HG03135 (cell line): ENCODE data around the gene RAB3GAP1.
"Not testable (repeated sequence)": the region's sequence is repeated elsewhere in the genome, so short reads cannot be mapped to it uniquely, and the experiment has no call there.

ENCODE experiments used
- ATAC-seq: cut with Tn5 transposase; IDR thresholded peaks from one replicate; pipeline ENCODE4 v1.9.1; 2021; ENCODE audit warnings: mild to moderate bottlenecking, moderate library complexity; ENCODE audit not compliant: unreplicated experiment

RAB3GAP1 gene

DNA sequence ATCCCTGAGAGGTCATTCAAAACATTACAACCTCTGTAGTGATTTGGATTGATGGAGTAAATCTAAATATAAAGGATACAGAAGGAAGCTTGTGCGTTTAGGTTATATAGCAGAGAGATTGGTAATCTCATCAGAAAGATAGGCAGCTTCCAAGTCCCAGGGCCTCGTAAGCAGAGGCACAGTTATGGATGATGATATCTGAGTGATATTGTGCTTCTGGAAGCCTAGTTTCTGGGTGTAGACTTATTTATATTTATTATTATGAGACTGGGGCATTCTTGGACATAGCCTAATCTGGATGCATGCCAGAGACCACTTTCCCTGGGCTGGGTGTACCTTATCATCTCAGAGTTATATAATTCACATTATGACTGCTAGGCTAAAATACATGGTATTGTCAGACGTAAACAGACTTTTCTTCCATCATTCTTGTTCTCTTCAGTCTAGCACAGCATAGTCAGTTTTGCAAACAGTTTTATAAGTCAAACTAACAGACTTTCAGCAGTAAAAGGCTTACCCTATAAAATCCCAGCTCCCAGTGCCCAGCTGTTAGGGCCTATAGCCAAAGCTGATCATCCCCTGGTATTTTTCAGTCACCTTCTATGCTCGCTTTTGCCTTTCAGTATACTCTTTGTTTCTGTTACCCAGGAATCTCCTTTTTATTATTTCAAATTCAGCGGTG is 47.9 kb downstream of the RAB3GAP1 start:
- no peak for ATAC-seq

- ATAC-seq: no peak
Observed at GRCh38 chr2:135103843-135104242, 51.8 kb downstream of the RAB3GAP1 start.

- not testable (repeated sequence) for ATAC-seq
Observed at GRCh38 chr2:135105513-135106316, 53.6 kb downstream of the RAB3GAP1 start.

DNA sequence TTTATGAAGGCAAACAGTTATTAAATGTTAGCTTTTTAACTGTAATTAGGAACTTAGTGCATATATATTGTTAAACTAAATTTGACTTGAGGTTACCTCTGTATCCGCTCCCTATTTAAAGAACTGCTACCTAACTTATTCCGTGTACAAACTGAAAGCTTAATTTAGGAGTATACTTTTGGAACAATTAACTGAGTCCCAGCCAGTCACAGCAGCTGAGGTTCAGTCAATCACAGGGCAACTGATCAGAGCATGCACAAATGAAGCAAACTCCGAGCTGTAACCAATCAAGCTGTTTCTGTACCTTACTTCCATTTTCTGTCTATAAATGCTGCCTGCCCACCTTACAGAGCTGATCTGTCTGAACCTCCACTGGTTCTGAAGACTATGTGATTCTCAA is 61.2 kb downstream of the RAB3GAP1 start:
- no peak for ATAC-seq

DNA sequence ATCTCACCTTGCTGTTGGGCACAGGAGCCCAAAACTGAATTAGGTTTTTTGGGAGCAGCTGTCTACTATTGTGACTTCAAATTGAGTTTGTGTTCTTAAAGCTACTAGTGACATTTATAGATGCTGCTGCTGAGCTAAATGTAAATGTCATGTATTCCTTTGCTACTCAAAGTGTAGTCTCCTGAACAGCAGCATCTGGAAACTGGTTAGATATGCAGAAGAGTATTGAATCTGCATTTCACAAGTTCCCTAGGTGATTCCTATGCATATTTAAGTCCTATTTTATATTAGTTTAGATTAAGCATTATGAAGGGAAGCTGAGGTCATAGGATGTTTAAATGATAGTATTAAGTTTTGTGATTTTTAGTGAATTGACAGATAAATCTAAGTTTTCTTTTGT is 67.5 kb downstream of the RAB3GAP1 start:
- no peak for ATAC-seq

GRCh38 chr2:135121016-135121657 is 69.0 kb downstream of the RAB3GAP1 start:
- no peak for ATAC-seq

DNA sequence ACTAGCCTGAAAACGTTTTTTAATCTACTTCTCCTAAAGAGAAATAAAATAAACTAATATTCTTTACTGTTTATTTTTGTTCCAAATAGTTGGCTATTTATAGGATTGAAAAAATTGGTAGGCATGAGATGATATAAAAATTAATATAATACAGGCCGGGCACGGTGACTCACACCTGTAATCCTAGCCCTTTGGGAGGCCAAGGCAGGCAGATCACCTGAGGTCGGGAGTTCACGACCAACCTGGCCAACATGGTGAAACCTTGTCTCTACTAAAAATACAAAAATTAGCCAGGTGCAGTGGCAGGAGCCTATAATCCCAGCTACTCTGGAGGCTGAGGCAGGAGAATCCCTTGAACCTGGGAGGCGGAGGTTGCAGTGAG is 69.6 kb downstream of the RAB3GAP1 start:
- not testable (repeated sequence) for ATAC-seq

DNA sequence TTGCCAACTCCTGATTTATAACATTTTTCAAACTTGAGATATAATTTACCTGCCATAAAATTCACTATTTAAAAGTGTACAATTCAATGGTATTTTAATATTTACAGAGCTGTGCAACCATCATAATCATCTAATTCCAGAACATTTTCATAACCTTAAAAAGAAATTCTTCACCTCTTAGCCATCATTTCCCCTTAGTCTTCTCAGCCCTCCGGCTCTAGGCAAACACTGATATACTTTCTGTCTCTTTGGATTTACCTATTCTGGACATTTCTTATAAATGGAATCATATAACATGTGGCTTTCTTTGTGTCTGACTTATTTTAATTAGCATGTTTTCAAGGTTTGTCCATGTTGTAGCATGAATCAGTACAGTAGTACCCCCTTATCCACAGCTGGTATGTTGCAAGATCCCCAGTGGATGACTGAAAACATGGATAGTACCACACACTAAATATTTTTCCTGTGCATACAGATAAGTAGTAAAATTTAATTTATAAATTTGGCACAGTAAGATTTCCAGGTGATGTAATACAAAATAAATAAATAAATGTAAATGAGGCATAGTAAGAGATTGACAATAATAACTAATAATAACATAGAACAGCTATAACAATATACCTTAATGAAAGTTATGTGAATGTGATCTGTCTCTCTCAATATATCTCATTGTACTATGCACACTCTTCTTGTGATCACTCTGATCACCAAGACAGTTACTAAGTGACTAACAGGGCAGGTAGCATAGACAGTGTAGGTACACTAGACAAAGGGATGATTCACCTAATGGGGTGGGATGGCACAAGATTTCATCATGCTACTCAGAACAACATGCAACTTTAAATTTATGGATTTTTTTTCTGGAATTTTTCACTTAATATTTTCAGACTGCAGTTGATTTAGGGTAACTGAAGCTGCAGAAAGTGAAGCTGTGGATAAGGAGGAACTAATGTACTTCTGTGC is 73.1 kb downstream of the RAB3GAP1 start:
- no peak for ATAC-seq

- ATAC-seq: no peak
Observed at GRCh38 chr2:135125940-135126339, 73.8 kb downstream of the RAB3GAP1 start.

DNA sequence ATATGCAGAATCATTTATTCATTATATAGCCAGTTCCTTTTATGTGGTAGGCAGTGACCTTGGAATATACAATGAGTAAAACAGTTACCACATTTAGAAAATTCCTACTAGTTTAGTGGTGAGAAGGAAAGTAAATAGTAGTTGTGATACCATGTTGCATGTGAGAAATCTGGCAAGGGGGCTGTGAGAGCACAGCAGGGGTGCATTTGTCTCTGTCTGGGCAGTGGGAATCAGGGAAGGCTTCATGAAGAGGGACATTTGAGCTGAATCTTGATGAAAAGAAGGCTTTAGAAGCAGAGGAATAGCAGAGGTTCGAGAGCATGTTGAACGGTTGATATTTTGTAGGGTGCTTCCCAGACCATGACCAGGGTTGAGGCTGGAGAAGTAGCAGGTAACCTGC is 78.7 kb downstream of the RAB3GAP1 start:
- no peak for ATAC-seq

GRCh38 chr2:135132314-135132713 is 80.2 kb downstream of the RAB3GAP1 start:
- ATAC-seq: no peak

GRCh38 chr2:135140606-135141005 is 88.5 kb downstream of the RAB3GAP1 start:
- no peak for ATAC-seq

GRCh38 chr2:135142323-135142722 is 90.2 kb downstream of the RAB3GAP1 start:
- ATAC-seq: no peak

DNA sequence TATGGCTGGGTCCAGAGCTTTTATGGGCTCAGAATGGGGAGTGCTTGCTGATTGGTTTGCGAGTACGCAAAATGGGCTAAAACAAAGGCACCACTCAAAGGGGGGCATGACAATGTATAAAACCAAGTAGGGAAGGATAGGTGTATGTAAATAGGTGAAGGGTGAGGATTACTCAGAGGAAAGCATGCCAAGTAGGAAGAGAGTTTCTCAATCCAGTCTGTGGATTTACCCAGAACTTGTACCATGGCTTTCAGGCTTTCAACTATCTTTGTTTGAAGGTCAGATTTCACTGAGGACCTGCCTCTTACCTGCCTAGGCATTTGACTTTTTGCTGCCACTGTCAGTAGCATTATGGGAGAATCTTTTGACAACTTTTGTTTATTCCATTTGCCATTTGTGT is 92.3 kb downstream of the RAB3GAP1 start:
- ATAC-seq: no peak

DNA sequence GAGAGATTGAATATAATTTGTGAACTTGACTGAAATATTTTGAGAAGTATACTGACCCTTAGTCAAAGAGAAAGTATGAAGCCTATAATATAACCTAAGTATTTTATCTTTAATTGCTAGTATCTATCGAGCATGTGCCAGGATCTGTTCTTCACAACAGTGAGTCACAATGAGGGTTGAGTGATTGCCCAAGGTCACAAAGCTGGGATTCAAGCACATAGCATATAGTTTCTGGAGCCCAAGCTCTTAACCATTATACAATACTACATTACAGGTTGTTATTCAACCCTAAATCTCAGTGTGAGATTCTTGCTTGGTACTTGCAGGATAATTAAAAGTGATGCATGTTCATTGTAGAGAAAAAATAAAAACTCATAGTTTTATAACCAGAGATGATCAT is 97.2 kb downstream of the RAB3GAP1 start:
- no peak for ATAC-seq

GRCh38 chr2:135150725-135151124 is 98.6 kb downstream of the RAB3GAP1 start:
- ATAC-seq: no peak

GRCh38 chr2:135151615-135152014 is 99.5 kb downstream of the RAB3GAP1 start:
- no peak for ATAC-seq

- no peak for ATAC-seq
Observed at GRCh38 chr2:135152361-135152760, 100.3 kb downstream of the RAB3GAP1 start.

- no peak for ATAC-seq
Observed at GRCh38 chr2:135154962-135155361, 102.9 kb downstream of the RAB3GAP1 start.

GRCh38 chr2:135157856-135158255 is 105.8 kb downstream of the RAB3GAP1 start:
- ATAC-seq: no peak

DNA sequence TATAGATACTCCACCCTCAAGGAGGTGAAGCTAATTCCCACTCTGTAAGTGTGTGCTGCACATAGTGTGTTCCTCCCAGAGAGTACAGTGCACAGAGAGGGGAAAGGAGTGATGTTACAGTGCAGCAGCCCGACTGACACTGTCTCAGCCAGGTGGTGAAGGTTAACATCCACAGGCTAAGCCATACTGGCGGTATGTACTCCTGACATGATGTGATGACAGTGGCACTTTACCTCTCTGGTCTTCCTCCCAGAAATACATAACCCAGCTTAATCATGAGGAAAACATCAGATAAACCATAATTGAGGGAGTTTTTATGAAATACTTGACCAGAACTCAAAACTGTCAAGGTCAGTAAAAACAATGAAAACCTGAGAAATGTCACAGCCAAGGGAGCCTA is 107.1 kb downstream of the RAB3GAP1 start:
- no peak for ATAC-seq
